ENCODE data around the gene PRKCZ.

Gene PRKCZ

DNA sequence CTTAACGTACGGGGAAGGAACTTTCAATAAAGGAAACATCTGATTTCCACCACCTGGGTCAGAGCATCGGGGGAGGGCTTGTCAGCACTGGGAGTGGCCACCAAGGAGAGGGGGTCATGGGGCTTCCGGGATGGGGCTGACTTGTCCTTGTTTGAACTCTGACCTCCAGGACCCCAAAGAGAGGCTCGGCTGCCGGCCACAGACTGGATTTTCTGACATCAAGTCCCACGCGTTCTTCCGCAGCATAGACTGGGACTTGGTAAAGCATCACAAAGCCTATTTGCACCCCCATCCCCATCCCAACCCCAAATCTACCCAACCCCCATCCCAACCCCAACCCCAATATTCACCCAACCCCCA lies 124.8 kb downstream of the PRKCZ start:
- TF ChIP-seq FOXP2 (optimal IDR thresholded peaks at IDR 0.05; ENCODE audit: borderline replicate concordance, extremely low read depth, extremely low read length, insufficient read depth) (no peak), SIN3A (IDR thresholded peaks at IDR 0.05; ENCODE audit: borderline replicate concordance, insufficient read depth, low read length) (no peak), POLR2AphosphoS5 (IDR thresholded peaks at IDR 0.05; ENCODE audit: low read depth, low read length) (no peak), TAF1 (IDR thresholded peaks at IDR 0.05; ENCODE audit: borderline replicate concordance, insufficient read depth, low read length) (no peak)
- TF ChIP-seq, protein P1, sequence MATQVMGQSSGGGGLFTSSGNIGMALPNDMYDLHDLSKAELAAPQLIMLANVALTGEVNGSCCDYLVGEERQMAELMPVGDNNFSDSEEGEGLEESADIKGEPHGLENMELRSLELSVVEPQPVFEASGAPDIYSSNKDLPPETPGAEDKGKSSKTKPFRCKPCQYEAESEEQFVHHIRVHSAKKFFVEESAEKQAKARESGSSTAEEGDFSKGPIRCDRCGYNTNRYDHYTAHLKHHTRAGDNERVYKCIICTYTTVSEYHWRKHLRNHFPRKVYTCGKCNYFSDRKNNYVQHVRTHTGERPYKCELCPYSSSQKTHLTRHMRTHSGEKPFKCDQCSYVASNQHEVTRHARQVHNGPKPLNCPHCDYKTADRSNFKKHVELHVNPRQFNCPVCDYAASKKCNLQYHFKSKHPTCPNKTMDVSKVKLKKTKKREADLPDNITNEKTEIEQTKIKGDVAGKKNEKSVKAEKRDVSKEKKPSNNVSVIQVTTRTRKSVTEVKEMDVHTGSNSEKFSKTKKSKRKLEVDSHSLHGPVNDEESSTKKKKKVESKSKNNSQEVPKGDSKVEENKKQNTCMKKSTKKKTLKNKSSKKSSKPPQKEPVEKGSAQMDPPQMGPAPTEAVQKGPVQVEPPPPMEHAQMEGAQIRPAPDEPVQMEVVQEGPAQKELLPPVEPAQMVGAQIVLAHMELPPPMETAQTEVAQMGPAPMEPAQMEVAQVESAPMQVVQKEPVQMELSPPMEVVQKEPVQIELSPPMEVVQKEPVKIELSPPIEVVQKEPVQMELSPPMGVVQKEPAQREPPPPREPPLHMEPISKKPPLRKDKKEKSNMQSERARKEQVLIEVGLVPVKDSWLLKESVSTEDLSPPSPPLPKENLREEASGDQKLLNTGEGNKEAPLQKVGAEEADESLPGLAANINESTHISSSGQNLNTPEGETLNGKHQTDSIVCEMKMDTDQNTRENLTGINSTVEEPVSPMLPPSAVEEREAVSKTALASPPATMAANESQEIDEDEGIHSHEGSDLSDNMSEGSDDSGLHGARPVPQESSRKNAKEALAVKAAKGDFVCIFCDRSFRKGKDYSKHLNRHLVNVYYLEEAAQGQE (IDR thresholded peaks at IDR 0.05; ENCODE audit: insufficient read depth in 1 of 2, low read depth in 2 of 2, low read length in 2 of 2) = no peak

DNA sequence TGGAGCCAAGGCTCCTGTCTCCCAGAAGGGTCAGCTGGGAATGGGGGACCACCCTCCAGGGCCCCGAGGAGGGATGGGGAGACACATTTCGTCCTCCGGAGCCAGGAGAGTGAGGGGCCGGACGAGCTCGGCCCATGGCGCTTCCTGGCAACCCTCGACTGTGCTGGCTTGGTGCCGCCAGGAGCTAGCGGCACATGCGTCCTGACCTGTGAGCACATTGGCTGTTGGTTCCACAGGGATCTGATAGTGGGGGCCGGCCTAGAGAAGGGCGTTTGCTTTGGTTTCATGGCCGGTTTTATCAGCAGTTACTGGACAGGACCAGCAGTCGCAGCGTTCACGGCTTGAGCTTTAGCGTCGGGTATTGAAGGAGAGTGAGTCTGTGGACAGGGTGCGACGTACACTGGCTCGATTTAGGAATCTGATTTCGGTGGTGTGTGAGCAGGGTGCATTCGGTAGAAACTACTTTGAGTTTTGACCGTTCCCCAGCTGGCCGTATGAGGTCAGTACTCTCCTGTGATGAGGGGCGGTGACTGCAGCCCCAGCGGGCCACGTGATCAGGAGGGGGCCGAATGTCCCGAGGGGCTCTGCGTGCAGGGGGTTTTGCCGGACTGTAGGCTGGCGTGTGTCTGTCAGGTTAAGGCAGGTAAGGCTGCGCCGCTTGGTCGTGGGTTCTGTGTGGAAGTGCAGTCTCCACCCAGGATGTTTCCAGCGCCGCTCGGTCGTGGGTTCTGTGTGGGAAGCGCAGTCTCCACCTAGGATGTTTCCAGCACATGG lies 125.7 kb downstream of the PRKCZ start:
- TF ChIP-seq TAF1 (IDR thresholded peaks at IDR 0.05; ENCODE audit: borderline replicate concordance, insufficient read depth, low read length) (no peak), SIN3A (IDR thresholded peaks at IDR 0.05; ENCODE audit: borderline replicate concordance, insufficient read depth, low read length) (no peak), FOXP2 (optimal IDR thresholded peaks at IDR 0.05; ENCODE audit: borderline replicate concordance, extremely low read depth, extremely low read length, insufficient read depth) (no peak), POLR2AphosphoS5 (IDR thresholded peaks at IDR 0.05; ENCODE audit: low read depth, low read length) (no peak)
- TF ChIP-seq, protein P1 (IDR thresholded peaks at IDR 0.05; ENCODE audit: insufficient read depth in 1 of 2, low read depth in 2 of 2, low read length in 2 of 2) = no peak

DNA sequence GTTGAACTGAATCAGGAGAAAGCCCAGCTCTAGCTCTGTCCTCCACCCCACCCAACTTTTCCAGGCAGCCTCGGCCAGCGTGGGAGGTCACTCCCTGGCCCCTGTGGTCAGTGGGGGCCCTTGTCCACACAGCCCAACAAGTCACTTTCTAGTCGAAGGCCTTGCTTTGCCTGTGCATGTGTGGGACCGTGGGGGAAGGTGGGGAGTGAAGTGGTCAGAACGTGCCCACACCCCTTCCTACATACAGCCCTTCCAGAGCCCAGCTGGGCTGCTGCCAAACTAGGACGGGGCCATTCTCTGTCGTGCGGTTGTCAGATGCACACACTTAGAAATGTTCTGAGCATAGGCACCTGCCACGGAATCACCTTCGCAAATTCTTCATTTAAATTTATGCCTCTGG lies 126.4 kb downstream of the PRKCZ start:
- TF ChIP-seq FOXP2 (optimal IDR thresholded peaks at IDR 0.05; ENCODE audit: borderline replicate concordance, extremely low read depth, extremely low read length, insufficient read depth) (no peak), SIN3A (IDR thresholded peaks at IDR 0.05; ENCODE audit: borderline replicate concordance, insufficient read depth, low read length) (no peak), POLR2AphosphoS5 (IDR thresholded peaks at IDR 0.05; ENCODE audit: low read depth, low read length) (no peak), TAF1 (IDR thresholded peaks at IDR 0.05; ENCODE audit: borderline replicate concordance, insufficient read depth, low read length) (no peak)
- TF ChIP-seq, protein P1 (IDR thresholded peaks at IDR 0.05; ENCODE audit: insufficient read depth in 1 of 2, low read depth in 2 of 2, low read length in 2 of 2) = no peak

DNA sequence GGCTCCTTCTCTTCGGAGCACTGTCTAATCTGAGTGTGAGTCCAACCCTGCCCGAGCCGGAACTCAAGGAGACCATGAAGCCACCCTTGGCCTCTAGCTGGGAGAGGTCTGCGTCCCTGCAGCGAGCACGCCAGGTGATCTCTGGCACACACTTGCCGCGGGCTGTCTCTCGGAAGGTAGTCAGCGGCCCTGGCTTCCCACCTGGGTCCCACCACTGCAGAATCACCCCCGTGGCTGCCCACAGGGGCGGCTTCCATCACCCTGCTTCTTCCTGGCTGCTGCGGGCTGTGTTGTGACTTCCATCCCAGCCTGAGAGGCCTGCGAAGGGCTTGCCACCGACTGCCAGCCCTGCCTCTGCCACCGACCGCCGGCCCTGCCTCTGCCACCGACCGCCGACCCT lies 127.3 kb downstream of the PRKCZ start:
- TF ChIP-seq FOXP2 (optimal IDR thresholded peaks at IDR 0.05; ENCODE audit: borderline replicate concordance, extremely low read depth, extremely low read length, insufficient read depth) (no peak), SIN3A (IDR thresholded peaks at IDR 0.05; ENCODE audit: borderline replicate concordance, insufficient read depth, low read length) (no peak), POLR2AphosphoS5 (IDR thresholded peaks at IDR 0.05; ENCODE audit: low read depth, low read length) (no peak), TAF1 (IDR thresholded peaks at IDR 0.05; ENCODE audit: borderline replicate concordance, insufficient read depth, low read length) (no peak)
- TF ChIP-seq, protein P1 (IDR thresholded peaks at IDR 0.05; ENCODE audit: insufficient read depth in 1 of 2, low read depth in 2 of 2, low read length in 2 of 2) = no peak

Data from PFSK-1 (cell line).